HUDEP-2 (cell line): Measurements from ENCODE around the gene NMS.

Experiments
- DNase-seq, 76 experiments: peaks; one replicate each; lab custom pipeline; 2025; ENCODE audit not compliant: unreplicated experiment in 76 of 76; lab: John Stamatoyannopoulos, UW

NMS gene

GRCh38 chr2:100483895-100484294 is 13.6 kb downstream of the NMS start:
- no peak for DNase-seq

GRCh38 chr2:100484390-100484789 is 14.1 kb downstream of the NMS start:
- DNase-seq, result no peak

GRCh38 chr2:100485396-100485795 is 15.1 kb downstream of the NMS start:
- no peak for DNase-seq

- no peak for DNase-seq
Observed at GRCh38 chr2:100494712-100495111, 24.4 kb downstream of the NMS start.

DNA sequence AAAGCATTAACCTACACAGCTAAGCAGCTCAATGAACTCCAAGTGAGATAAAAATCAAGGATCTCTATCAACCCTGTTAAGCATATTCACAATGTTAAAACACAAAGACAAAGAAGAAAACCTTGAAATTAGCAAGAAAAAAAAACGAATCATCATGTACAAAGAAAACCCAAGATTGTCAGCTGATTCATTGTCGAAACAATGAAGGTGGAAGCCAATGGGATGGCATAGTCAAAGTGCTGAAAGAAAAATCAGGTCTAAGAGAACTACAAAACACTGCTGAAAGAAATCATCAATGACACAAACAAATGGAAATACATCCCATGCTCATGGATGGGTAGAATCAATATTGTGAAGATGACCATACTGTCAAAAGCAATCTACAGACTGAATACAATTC is 32.5 kb downstream of the NMS start:
- no peak for DNase-seq

DNA sequence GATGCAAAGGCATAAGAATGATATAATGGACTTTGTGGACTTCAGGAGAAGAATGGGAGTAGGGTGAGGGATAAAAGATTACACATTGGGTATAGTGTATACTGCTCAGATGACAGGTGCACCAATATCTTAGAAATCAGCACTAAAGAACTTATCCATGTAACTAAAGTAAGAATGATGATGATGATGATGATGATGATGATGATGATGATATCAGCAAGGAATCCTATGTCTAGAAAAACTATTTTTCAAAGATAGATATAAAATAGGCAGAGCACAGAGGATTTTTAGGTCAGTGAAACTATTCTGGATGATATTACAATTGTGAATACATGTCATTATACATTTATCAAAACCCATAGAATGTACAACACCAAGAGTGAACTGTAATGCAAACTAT is 34.3 kb downstream of the NMS start:
- DNase-seq, result no peak

DNA sequence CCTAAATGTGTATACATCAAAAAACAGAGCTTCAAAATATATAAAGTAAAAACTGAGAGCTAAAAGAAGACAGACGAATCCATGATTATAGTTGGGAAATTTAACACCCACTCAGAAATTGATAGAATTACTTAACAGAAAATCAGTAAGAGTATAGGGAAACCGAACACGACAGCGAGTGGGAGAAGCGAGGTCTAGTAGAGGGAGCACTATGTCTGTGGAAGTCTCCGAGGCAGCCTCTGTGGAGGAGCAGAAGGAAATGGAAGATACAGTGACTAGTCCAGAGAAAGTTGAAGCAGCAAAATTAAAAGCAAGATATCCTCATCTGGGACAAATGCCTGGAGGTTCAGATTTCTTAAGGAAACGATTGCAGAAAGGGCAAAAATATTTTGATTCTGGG is 38.8 kb downstream of the NMS start:
- no peak for DNase-seq

DNA sequence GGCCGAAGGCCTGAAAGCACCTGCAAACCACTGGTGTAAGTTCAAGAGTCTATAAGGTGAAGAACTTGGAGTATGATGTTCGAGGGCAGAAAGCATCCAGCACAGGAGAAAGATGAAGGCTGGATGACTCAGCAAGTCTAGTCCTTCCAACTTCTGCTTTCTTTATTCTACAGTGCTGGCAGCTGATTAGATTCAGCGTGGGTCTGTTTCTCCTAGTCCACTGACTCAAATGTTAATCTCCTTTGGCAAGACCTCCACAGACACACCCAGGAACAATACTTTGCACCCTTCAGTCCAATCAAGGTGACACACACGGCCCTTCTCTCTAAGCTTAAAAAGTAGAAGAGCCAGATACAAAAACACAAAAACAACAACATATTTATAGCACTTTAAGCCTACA is 43.4 kb downstream of the NMS start:
- peak in 67 of 76 experiments; percentile 2 to 76 (median 41) for DNase-seq

DNA sequence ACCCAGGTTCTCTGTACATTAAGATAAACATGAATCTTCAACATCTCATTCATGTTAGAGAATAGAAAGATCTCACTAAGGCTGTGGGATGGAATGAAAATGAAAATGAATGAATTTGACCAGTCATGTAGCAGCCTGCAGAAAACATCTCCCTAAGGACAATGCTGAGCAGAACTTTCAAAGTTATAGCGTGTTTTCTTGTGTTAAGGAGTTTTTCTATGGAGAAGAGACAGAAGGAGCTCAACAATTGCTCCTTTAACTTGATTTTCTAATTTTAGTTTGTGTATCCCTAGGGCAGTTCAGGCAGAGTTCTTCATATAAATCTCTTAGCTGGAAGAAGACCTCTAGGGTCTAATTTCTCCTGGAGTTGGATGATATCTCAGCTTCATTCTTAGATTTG is 47.3 kb downstream of the NMS start:
- DNase-seq, result no peak

DNA sequence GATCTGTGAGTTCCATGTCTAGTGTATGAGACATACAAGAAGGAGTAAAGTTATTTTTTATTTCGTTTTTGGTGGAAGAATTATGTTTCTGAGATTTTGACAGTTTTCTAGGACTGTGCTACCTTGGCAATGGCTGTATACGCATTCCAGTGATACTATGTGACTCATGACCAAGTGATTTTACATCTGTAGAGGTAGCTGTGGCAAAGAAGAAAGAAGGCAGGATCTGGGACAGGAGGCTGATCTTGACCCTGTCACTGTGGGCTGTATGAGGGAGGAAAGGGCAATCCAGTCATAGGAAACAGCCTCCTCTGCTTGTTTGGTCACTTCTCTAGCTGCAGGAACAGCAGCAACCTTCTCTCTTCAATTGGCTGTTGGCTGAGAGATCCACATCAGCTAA is 48.5 kb downstream of the NMS start:
- no peak for DNase-seq

GRCh38 chr2:100520224-100520623 is 49.9 kb downstream of the NMS start:
- DNase-seq, result no peak

GRCh38 chr2:100522430-100522829 is 52.1 kb downstream of the NMS start:
- no peak for DNase-seq

GRCh38 chr2:100524331-100524730 is 54.0 kb downstream of the NMS start:
- no peak for DNase-seq

- DNase-seq, result no peak
Observed at GRCh38 chr2:100526868-100527267, 56.6 kb downstream of the NMS start.

DNA sequence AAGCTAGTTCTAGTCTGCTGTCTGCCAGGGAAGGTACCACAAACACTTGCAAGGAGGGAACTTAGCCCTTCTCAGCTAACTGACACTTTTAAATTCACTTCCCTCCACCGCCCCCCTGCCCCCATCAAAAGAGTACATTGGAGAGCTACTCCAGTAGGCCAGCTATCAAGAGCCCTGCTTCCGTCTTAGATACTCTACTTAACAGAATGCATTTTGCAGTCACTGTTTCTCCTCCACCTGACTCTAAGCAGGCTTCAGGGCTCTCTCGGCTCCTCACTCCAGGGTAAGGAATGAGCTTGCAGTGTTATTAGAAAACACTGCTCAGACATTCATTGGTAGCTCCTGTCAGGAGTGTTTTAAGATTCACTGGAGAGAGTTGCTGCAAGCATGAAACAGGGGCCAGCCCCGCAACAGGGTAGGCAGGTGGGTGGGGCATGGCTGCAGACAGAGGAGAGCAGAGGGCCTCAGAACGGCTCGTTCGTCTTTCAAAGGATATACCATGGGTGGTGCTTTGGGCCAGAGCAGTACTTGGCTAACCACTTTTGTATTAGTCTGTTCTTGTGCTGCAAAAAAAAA is 57.2 kb downstream of the NMS start:
- no peak for DNase-seq

DNA sequence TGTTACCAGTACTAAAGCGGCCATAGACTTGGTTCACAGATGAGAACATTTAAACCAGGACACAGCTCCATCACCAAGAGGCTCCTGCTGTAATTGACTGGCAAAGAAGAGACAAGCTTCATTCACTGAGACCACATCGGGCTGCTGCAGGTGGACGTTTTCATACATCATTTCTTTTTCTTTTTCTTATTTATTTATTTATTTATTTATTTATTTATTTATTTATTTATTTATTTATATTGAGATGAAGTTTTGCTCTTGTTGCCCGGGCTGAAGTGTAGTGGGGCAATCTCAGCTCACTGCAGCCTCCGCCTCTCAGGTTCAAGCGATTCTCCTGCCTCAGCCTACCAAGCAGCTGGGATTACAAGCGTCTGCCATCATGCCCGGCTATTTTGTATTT is 58.9 kb downstream of the NMS start:
- DNase-seq, result no peak

GRCh38 chr2:100529900-100530299 is 59.6 kb downstream of the NMS start:
- DNase-seq, result no peak
